A549 (cell line): ENCODE results near the gene RALA. TPM values are rescaled to one million over a fixed set of nuclear protein-coding genes. Genes with fewer than 3 reads are reported as not detected.

ENCODE experiments used
- ATAC-seq, 2 experiments: fragments of 200-7000 bp in 1 of 2; fragments of >200 bp in 1 of 2; cut with Nextera tagmentation in 1 of 2; cut with Tn5 transposase in 1 of 2; 3 replicates each; pipeline versions ENCODE4 v1.8.0 to v1.9.1; 2018 to 2020; ENCODE audit warnings: mild to moderate bottlenecking in 1 of 2, moderate library complexity in 1 of 2
- CTCF ChIA-PET: fragments of 300-600 bp; sonication (Branson Sonifier 250); formaldehyde crosslinking; extraction: SDS; loops from one replicate; lab custom pipeline; 2021; ENCODE audit warnings: antibody characterized with exemption, inconsistent platforms; lab: Yijun Ruan, JAX
- POLR2A ChIA-PET: fragments of 350-600 bp; formaldehyde crosslinking; extraction: SDS; loops from one replicate; lab custom pipeline; 2021; ENCODE audit warnings: antibody characterized with exemption, inconsistent platforms; lab: Yijun Ruan, JAX
- DNase-seq, 2 experiments: peaks; one replicate each; pipeline versions ENCODE4 v3.0.0 to v3.0.0-alpha.2; 2011 to 2016; ENCODE audit warnings: low read depth in 1 of 2, low spot score in 1 of 2
- FAIRE-seq: peaks from 2 replicates; lab custom pipeline; 2011; peaks lifted over from hg19 to GRCh38; lab: Jason Lieb, UNC
- H3K27ac ChIP-seq, 2 experiments: fragments of >200 bp; sonication (Bioruptor Twin); formaldehyde crosslinking; 3 replicates each; pipeline ENCODE4 v1.5.1; 2016 to 2017
- H3K4me1 ChIP-seq: fragments of >200 bp; sonication (Bioruptor Twin); formaldehyde crosslinking; 3 replicates; pipeline ENCODE4 v1.6.1; 2016
- H3K4me2 ChIP-seq: fragments of >200 bp; sonication (Bioruptor Twin); formaldehyde crosslinking; 3 replicates; pipeline ENCODE4 v1.6.1; 2016
- H3K4me3 ChIP-seq: fragments of >200 bp; sonication (Bioruptor Twin); formaldehyde crosslinking; 3 replicates; pipeline ENCODE4 v1.5.1; 2016
- H3K9me3 ChIP-seq: fragments of >200 bp; sonication (Bioruptor Twin); formaldehyde crosslinking; 3 replicates; pipeline ENCODE4 v1.6.1; 2016
- ATOH8 ChIP-seq: fragments of 250-450 bp; sonication (Bioruptor Pico); IDR thresholded peaks from 2 replicates; pipeline ENCODE4 v1.5.0; 2020; ENCODE audit warnings: low read depth, mild to moderate bottlenecking, moderate library complexity
- CBX2 ChIP-seq: fragments of 200-600 bp; sonication (generic); IDR thresholded peaks from 2 replicates; pipeline ENCODE4 v1.6.1; 2016; ENCODE audit warnings: low read depth, mild to moderate bottlenecking, borderline replicate concordance
- CEBPB ChIP-seq, 2 experiments: fragments of >200 bp in 1 of 2; sonication (Bioruptor Twin) in 1 of 2; formaldehyde crosslinking in 1 of 2; IDR thresholded peaks; 2 replicates each; pipeline ENCODE4 v1.6.1; 2012 to 2016
- CHD2 ChIP-seq: fragments of 150-350 bp; IDR thresholded peaks from 2 replicates; pipeline ENCODE4 v1.6.1; 2014; ENCODE audit warnings: low read length; ENCODE audit not compliant: partially characterized antibody
- EP300 ChIP-seq, 2 experiments: fragments of >200 bp; sonication (Bioruptor Twin); formaldehyde crosslinking; IDR thresholded peaks; 2 replicates in 1 of 2; 3 replicates in 1 of 2; pipeline ENCODE4 v1.6.1; 2016 to 2017
- FOXS1 ChIP-seq: fragments of 250-450 bp; sonication (Bioruptor Pico); IDR thresholded peaks from 2 replicates; pipeline ENCODE4 v1.5.0; 2020; ENCODE audit warnings: mild to moderate bottlenecking, moderate library complexity
- HDAC2 ChIP-seq: fragments of 200-600 bp; sonication (generic); IDR thresholded peaks from 2 replicates; pipeline ENCODE4 v1.6.1; 2016
- HES2 ChIP-seq: fragments of >200 bp; sonication (Bioruptor Twin); formaldehyde crosslinking; IDR thresholded peaks from 2 replicates; pipeline ENCODE4 v1.6.1; 2016
- HEYL ChIP-seq: fragments of 250-450 bp; sonication (Bioruptor Pico); IDR thresholded peaks from 2 replicates; pipeline ENCODE4 v1.8.0; 2021; ENCODE audit warnings: mild to moderate bottlenecking, moderate library complexity
- HOXA7 ChIP-seq: fragments of 250-450 bp; sonication (Bioruptor Pico); IDR thresholded peaks from 2 replicates; pipeline ENCODE4 v1.5.0; 2020; ENCODE audit warnings: mild to moderate bottlenecking, moderate library complexity
- HOXB13 ChIP-seq: fragments of 250-450 bp; sonication (Bioruptor Pico); IDR thresholded peaks from 2 replicates; pipeline ENCODE4 v1.5.0; 2020; ENCODE audit warnings: low read depth, mild to moderate bottlenecking, moderate library complexity
- HOXB5 ChIP-seq: fragments of 250-450 bp; sonication (Bioruptor Pico); IDR thresholded peaks from 2 replicates; pipeline ENCODE4 v1.5.0; 2020; ENCODE audit warnings: mild to moderate bottlenecking, moderate library complexity
- KDM5A ChIP-seq: fragments of 200-600 bp; sonication (generic); IDR thresholded peaks from 2 replicates; pipeline ENCODE4 v1.6.1; 2016; ENCODE audit warnings: antibody characterized with exemption, mild to moderate bottlenecking
- MAFK ChIP-seq: fragments of 450-650 bp; IDR thresholded peaks from 2 replicates; pipeline ENCODE4 v1.6.1; 2014; ENCODE audit not compliant: partially characterized antibody
- MAX ChIP-seq: IDR thresholded peaks from 2 replicates; pipeline ENCODE4 v1.6.1; 2012
- MAZ ChIP-seq: fragments of 150-350 bp; IDR thresholded peaks from 2 replicates; pipeline ENCODE4 v1.6.1; 2014; ENCODE audit warnings: antibody characterized with exemption, low read depth, low read length, borderline replicate concordance
- PHF8 ChIP-seq: fragments of 200-600 bp; sonication (generic); IDR thresholded peaks from 2 replicates; pipeline ENCODE4 v1.6.1; 2016; ENCODE audit warnings: low read depth, mild to moderate bottlenecking, antibody characterized with exemption, moderate library complexity, borderline replicate concordance
- POLR2AphosphoS2 ChIP-seq: conservative IDR thresholded peaks from 2 replicates; pipeline ENCODE4 v1.6.1; 2012; ENCODE audit warnings: low read length, improper control_type of control experiment, inconsistent platforms
- RAD21 ChIP-seq, 2 experiments: fragments of >200 bp in 1 of 2; sonication (Bioruptor Twin) in 1 of 2; formaldehyde crosslinking in 1 of 2; IDR thresholded peaks in 1 of 2; conservative IDR thresholded peaks in 1 of 2; 2 replicates in 1 of 2; 3 replicates in 1 of 2; pipeline ENCODE4 v1.6.1; 2012 to 2018; ENCODE audit warnings: inconsistent platforms in 1 of 2
- RNF2 ChIP-seq: fragments of 200-600 bp; sonication (generic); IDR thresholded peaks from 2 replicates; pipeline ENCODE4 v1.6.1; 2016; ENCODE audit warnings: low read depth, mild to moderate bottlenecking, antibody characterized with exemption, moderate library complexity, borderline replicate concordance
- TP53 ChIP-seq: fragments of 250-450 bp; sonication (Bioruptor Pico); IDR thresholded peaks from 2 replicates; pipeline ENCODE4 v1.5.0; 2021; ENCODE audit warnings: mild to moderate bottlenecking, moderate library complexity
- ZNF302 ChIP-seq: fragments of 250-450 bp; sonication (Bioruptor Pico); IDR thresholded peaks from 2 replicates; pipeline ENCODE4 v1.9.0; 2021; ENCODE audit warnings: inconsistent platforms, mild to moderate bottlenecking, moderate library complexity
- WGBS: methylation state at CpG from one replicate; pipeline ENCODE4 v1.1.6; 2017; ENCODE audit errors: missing lambda C conversion rate; 5-methylcytosine and 5-hydroxymethylcytosine counted together
- polyA plus RNA-seq, 4 experiments: library from polyadenylated mRNA; depleted of rRNA in 3 of 4; stranded (reverse); fragments of >200 nt; fragmentation: RNase III in 1 of 4; extraction: RNeasy Plus Mini Kit Qiagen cat#74134 plus additional on column Dnase treatment in 1 of 4; gene quantifications; 2 replicates in 3 of 4; 3 replicates in 1 of 4; pipeline ENCODE4 v1.2.3, GENCODE V29; 2011 to 2017

The RALA gene
- polyA plus RNA-seq, 2 of the 4 experiments (the other 2 are of a cell fraction): 30.1 to 43.7 TPM

- ChIA-PET CTCF (interaction anchor here (0.7 to 3.6 kb wide), 6 partner anchors 14 to 121 kb away, joined by 3 to 32 read pairs (median 4); no protein-coding TSS in a partner anchor), POLR2A (no interaction called here)
- Histone ChIP-seq H3K4me3 (peak overlapping the region; percentile 77; the same call in 2 of the 3 replicates), H3K9me3 (no peaks in the 10 kb centered on the region), H3K4me2 (peak overlapping the region; percentile 90), H3K27ac (no peak overlapping the region), H3K4me1 (peaks cover 34% of the 10 kb centered on the region)
- TF ChIP-seq MAFK: peak; percentile 92
- no peak for TF ChIP-seq RAD21 (conservative IDR thresholded peaks at IDR 0.05 in 1 of 2, IDR thresholded peaks at IDR 0.05 in 1 of 2)
- ATAC-seq (no peak), FAIRE-seq (no peak), DNase-seq (no peak)
- WGBS: 52% methylated on average over 5 of the region's 5 CpGs
Observed at GRCh38 chr7:39624935-39625694, 1.7 kb downstream of the RALA start.

- Histone ChIP-seq H3K4me1 (peaks cover 12% of the 10 kb centered on the region), H3K9me3 (no peaks in the 10 kb centered on the region), H3K4me3 (no peak overlapping the region), H3K4me2 (no peak overlapping the region), H3K27ac (no peak overlapping the region)
- DNase-seq: no peak
- CTCF ChIA-PET: interaction anchor here (0.7 to 1.3 kb wide), 2 partner anchors 51 to 113 kb away, joined by 3 to 4 read pairs; no protein-coding TSS in a partner anchor
- TF ChIP-seq RNF2 (no peak), HES2 (no peak), ZNF302 (no peak), FOXS1 (CRISPR knock-in tag) (no peak), MAZ (no peak), ATOH8 (CRISPR knock-in tag) (no peak), EP300 (IDR thresholded peaks at IDR 0.05) (no peak), MAX (no peak), CBX2 (no peak), TP53 (CRISPR knock-in tag) (no peak), HEYL (CRISPR knock-in tag) (no peak), CEBPB (IDR thresholded peaks at IDR 0.05) (no peak), HOXB5 (CRISPR knock-in tag) (no peak), PHF8 (no peak), HDAC2 (no peak), HOXA7 (no peak)
- no peak for FAIRE-seq
- no peak for ATAC-seq
- POLR2A ChIA-PET: no interaction called here
- 94% methylated on average over 8 of the region's 8 CpGs for WGBS
Observed at GRCh38 chr7:39631736-39632308, 8.4 kb downstream of the RALA start.

GRCh38 chr7:39633563-39634477 is 10.4 kb downstream of the RALA start:
- CTCF ChIA-PET: no interaction called here
- ATAC-seq: no peak
- 89% methylated on average over 3 of the region's 3 CpGs for WGBS
- DNase-seq: no peak
- Histone ChIP-seq H3K4me3 (no peak overlapping the region), H3K4me2 (no peak overlapping the region), H3K9me3 (no peaks in the 10 kb centered on the region), H3K27ac (no peak overlapping the region), H3K4me1 (no peaks in the 10 kb centered on the region; the same call in 2 of the 3 replicates)
- FAIRE-seq: no peak
- POLR2A ChIA-PET: interaction anchor here (1.6 kb wide), 1 partner anchor 11 kb away, joined by 4 read pairs; the partner anchor contains the start of gene RALA
- TF ChIP-seq CHD2: no peak
- no peak for TF ChIP-seq HOXB13 (CRISPR knock-in tag)
- no peak for TF ChIP-seq KDM5A
- no peak for TF ChIP-seq MAFK
- TF ChIP-seq POLR2AphosphoS2: no peak
- TF ChIP-seq, all 56 proteins: peak for 0
